H1 (cell line): ENCODE data around the gene RNASE12. TPM values are rescaled to one million over a fixed set of nuclear protein-coding genes. Genes with fewer than 3 reads are reported as not detected.

Source experiments
- CTCF ChIA-PET: fragments of 300-600 bp; sonication (Branson Sonifier 250); formaldehyde crosslinking; loops from one replicate; lab custom pipeline; 2021; ENCODE audit not compliant: partially characterized antibody; lab: Charles Lee
- POLR2A ChIA-PET: fragments of 300-600 bp; sonication (Branson Sonifier 250); formaldehyde crosslinking; loops from one replicate; lab custom pipeline; 2021; ENCODE audit warnings: inconsistent platforms; ENCODE audit not compliant: partially characterized antibody; lab: Charles Lee
- DNase-seq, 2 experiments: peaks; one replicate each; pipeline versions ENCODE4 v3.0.0 to v3.0.0-alpha.2; 2010 to 2022; ENCODE audit warnings: low spot score in 2 of 2, low read depth in 1 of 2, mixed read lengths in 1 of 2
- FAIRE-seq: peaks from 2 replicates; lab custom pipeline; 2011; peaks lifted over from hg19 to GRCh38; lab: Jason Lieb, UNC
- H2AFZ ChIP-seq: 2 replicates; pipeline ENCODE4 v1.8.1; 2012; ENCODE audit warnings: low read length, inconsistent platforms
- H2AK5ac ChIP-seq: 2 replicates; pipeline ENCODE4 v1.6.1; 2013; ENCODE audit warnings: low read depth, low read length
- H2BK120ac ChIP-seq: replicated peaks from 2 replicates; pipeline ENCODE3; 2013; ENCODE audit warnings: low read depth, low read length, inconsistent platforms
- H2BK12ac ChIP-seq: 2 replicates; pipeline ENCODE4 v1.6.1; 2013; ENCODE audit warnings: low read depth, low read length
- H2BK15ac ChIP-seq: 2 replicates; pipeline ENCODE4 v1.6.1; 2013; ENCODE audit warnings: low read length
- H2BK20ac ChIP-seq: 2 replicates; pipeline ENCODE4 v1.6.1; 2013; ENCODE audit warnings: low read length
- H2BK5ac ChIP-seq: 2 replicates; pipeline ENCODE4 v1.6.1; 2013; ENCODE audit warnings: low read depth, low read length
- H3K14ac ChIP-seq: 2 replicates; pipeline ENCODE4 v1.6.1; 2013; ENCODE audit warnings: inconsistent platforms; ENCODE audit not compliant: insufficient read length
- H3K18ac ChIP-seq: 2 replicates; pipeline ENCODE4 v1.6.1; 2013; ENCODE audit warnings: low read length; ENCODE audit errors: extremely low read depth
- H3K23ac ChIP-seq: 2 replicates; pipeline ENCODE4 v1.6.1; 2013; ENCODE audit warnings: inconsistent platforms; ENCODE audit not compliant: insufficient read length
- H3K23me2 ChIP-seq: 2 replicates; pipeline ENCODE4 v1.6.1; 2013; ENCODE audit warnings: low read depth, low read length
- H3K27ac ChIP-seq: 2 replicates; pipeline ENCODE4 v1.6.1; 2011; ENCODE audit warnings: low read depth, low read length, inconsistent platforms
- H3K27me3 ChIP-seq, 4 experiments: replicated peaks in 1 of 4; 1 replicate in 1 of 4; 2 replicates in 3 of 4; pipeline versions ENCODE4 v1.6.1 to v1.8.1; 2011 to 2013; ENCODE audit warnings: low read length in 3 of 4, mild to moderate bottlenecking in 3 of 4, inconsistent platforms in 2 of 4, mixed read lengths in 2 of 4, moderate library complexity in 1 of 4; ENCODE audit not compliant: control insufficient read depth in 3 of 4, insufficient read depth in 3 of 4; ENCODE audit errors: extremely low read depth in 1 of 4
- H3K36me3 ChIP-seq, 4 experiments: 2 replicates each; pipeline versions ENCODE4 v1.6.1 to v1.8.1; 2011 to 2013; ENCODE audit warnings: mild to moderate bottlenecking in 4 of 4, low read length in 3 of 4, moderate library complexity in 2 of 4, control low read depth in 1 of 4, inconsistent platforms in 1 of 4; ENCODE audit not compliant: insufficient read depth in 4 of 4, control insufficient read depth in 2 of 4
- H3K4ac ChIP-seq: replicated peaks from 2 replicates; pipeline ENCODE3; 2013; ENCODE audit warnings: low read length, low read depth, mixed read lengths, inconsistent platforms; ENCODE audit not compliant: insufficient read length
- H3K4me1 ChIP-seq, 4 experiments: replicated peaks in 1 of 4; 1 replicate in 1 of 4; 2 replicates in 3 of 4; pipeline versions ENCODE4 v1.6.1 to v1.8.1; 2011 to 2013; ENCODE audit warnings: low read length in 3 of 4, inconsistent platforms in 2 of 4, mixed read lengths in 1 of 4; ENCODE audit not compliant: insufficient read depth in 4 of 4, control insufficient read depth in 3 of 4
- H3K4me2 ChIP-seq, 2 experiments: 2 replicates each; pipeline versions ENCODE4 v1.6.1 to v1.8.1; 2011 to 2013; ENCODE audit warnings: low read depth in 2 of 2, low read length in 2 of 2, control low read depth in 1 of 2, inconsistent platforms in 1 of 2, mild to moderate bottlenecking in 1 of 2; ENCODE audit not compliant: insufficient read depth in 1 of 2
- H3K4me3 ChIP-seq, 4 experiments: fragments of 200-600, 300-600 bp in 1 of 4; sonication (generic), shearing (Covaris generic), sonication (Bioruptor Twin) in 1 of 4; 2 replicates each; pipeline versions ENCODE4 v1.5.1 to v1.8.1; 2011 to 2016; ENCODE audit warnings: low read length in 4 of 4, low read depth in 3 of 4, control low read depth in 2 of 4, inconsistent platforms in 2 of 4, mild to moderate bottlenecking in 2 of 4, mixed read lengths in 1 of 4, moderate library complexity in 1 of 4; ENCODE audit not compliant: insufficient read depth in 2 of 4; ENCODE audit errors: extremely low read depth in 1 of 4
- H3K56ac ChIP-seq: replicated peaks from 2 replicates; pipeline ENCODE3; 2013; ENCODE audit warnings: low read depth, mild to moderate bottlenecking, mixed read lengths, low read length, inconsistent platforms; ENCODE audit not compliant: insufficient read length
- H3K79me1 ChIP-seq: 2 replicates; pipeline ENCODE4 v1.6.1; 2013; ENCODE audit warnings: low read depth, low read length, control low read depth
- H3K79me2 ChIP-seq, 2 experiments: 2 replicates each; pipeline versions ENCODE4 v1.6.1 to v1.8.1; 2012 to 2013; ENCODE audit warnings: low read length in 2 of 2, mild to moderate bottlenecking in 2 of 2, inconsistent platforms in 1 of 2; ENCODE audit not compliant: insufficient read depth in 2 of 2, control insufficient read depth in 1 of 2
- H3K9ac ChIP-seq, 4 experiments: replicated peaks in 1 of 4; 1 replicate in 1 of 4; 2 replicates in 3 of 4; pipeline versions ENCODE4 v1.6.1 to v1.8.1; 2011 to 2013; ENCODE audit warnings: low read depth in 3 of 4, low read length in 3 of 4, control low read depth in 2 of 4, mild to moderate bottlenecking in 2 of 4, moderate library complexity in 2 of 4, inconsistent platforms in 1 of 4; ENCODE audit errors: extremely low read depth in 1 of 4
- H3K9me3 ChIP-seq, 2 experiments: 2 replicates each; pipeline versions ENCODE4 v1.6.1 to v1.8.1; 2012 to 2013; ENCODE audit warnings: mild to moderate bottlenecking in 2 of 2, moderate library complexity in 2 of 2, control low read depth in 1 of 2, inconsistent platforms in 1 of 2, low read depth in 1 of 2, low read length in 1 of 2, mixed read lengths in 1 of 2; ENCODE audit not compliant: insufficient read depth in 2 of 2
- H4K20me1 ChIP-seq, 2 experiments: replicated peaks in 1 of 2; 2 replicates each; pipeline versions ENCODE3 to v1.8.1; 2011 to 2013; ENCODE audit warnings: inconsistent platforms in 2 of 2, low read length in 2 of 2, mild to moderate bottlenecking in 1 of 2; ENCODE audit not compliant: insufficient read depth in 2 of 2, control insufficient read depth in 1 of 2
- H4K5ac ChIP-seq: 2 replicates; pipeline ENCODE4 v1.6.1; 2013; ENCODE audit warnings: low read length, low read depth, mixed read lengths, inconsistent platforms; ENCODE audit not compliant: insufficient read length
- H4K8ac ChIP-seq: 2 replicates; pipeline ENCODE4 v1.8.0; 2013; ENCODE audit warnings: mild to moderate bottlenecking, moderate library complexity, low read length, inconsistent platforms; ENCODE audit not compliant: insufficient read depth; ENCODE audit errors: extremely low read depth
- H4K91ac ChIP-seq: replicated peaks from 2 replicates; pipeline ENCODE3; 2013; ENCODE audit warnings: low read length, mixed read lengths, inconsistent platforms; ENCODE audit not compliant: insufficient read length
- NANOG ChIP-seq: IDR thresholded peaks from 2 replicates; pipeline ENCODE4 v1.6.1; 2011; ENCODE audit warnings: low read length, low read depth, mild to moderate bottlenecking, inconsistent platforms; ENCODE audit not compliant: insufficient read depth, poor library complexity, severe bottlenecking
- RAD21 ChIP-seq, 2 experiments: IDR thresholded peaks in 1 of 2; conservative IDR thresholded peaks in 1 of 2; 2 replicates each; pipeline ENCODE4 v1.6.1; 2011; ENCODE audit warnings: low read depth in 2 of 2, low read length in 2 of 2, improper control_type of control experiment in 1 of 2, inconsistent platforms in 1 of 2, mild to moderate bottlenecking in 1 of 2, moderate library complexity in 1 of 2
- polyA plus RNA-seq, 7 experiments: library from polyadenylated mRNA; depleted of rRNA in 3 of 7; stranded (reverse) in 5 of 7; unstranded in 2 of 7; fragments of >200 nt in 5 of 7; fragments of 200-250 nt in 2 of 7; gene quantifications; 1 replicate in 5 of 7; 2 replicates in 1 of 7; 4 replicates in 1 of 7; pipeline versions ENCODE4 v1.2.1 to v1.2.3, GENCODE V29; 2011 to 2013; ENCODE audit warnings: missing spikeins in 2 of 7, mixed read lengths in 2 of 7
- total RNA-seq: library from RNA; stranded (reverse); fragmentation: NEBNext Ultra II Directional; extraction: Animal tissue kit (Norgen Biotek cat#: 25700); gene quantifications from 2 replicates; pipeline ENCODE4 v1.2.1, GENCODE V29; 2021

Gene RNASE12
- total and polyA plus RNA-seq, 2 of the 8 experiments (the other 6 are each of a cell fraction or from before 2014, with no cell fraction given), result not detected

DNA sequence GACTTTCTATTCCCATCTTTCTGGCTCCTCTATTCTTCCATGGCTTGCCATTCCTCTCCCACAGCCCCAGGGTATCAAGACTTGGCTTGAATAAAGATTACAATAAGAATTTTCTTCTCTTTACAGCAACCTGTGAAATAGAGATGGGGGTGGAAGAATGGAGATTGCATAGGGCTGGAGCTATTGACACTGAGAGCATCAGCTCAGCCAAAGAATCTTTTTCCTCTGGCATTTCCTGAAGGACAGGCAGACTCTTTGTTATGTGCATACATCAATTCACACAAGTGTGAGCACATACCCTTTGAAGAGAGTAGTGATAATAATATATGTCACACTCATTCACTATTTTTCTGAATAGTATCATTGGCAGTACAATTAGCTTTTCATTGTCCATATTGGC, 8.0 kb downstream of the RNASE12 start:
- FAIRE-seq (no peak), DNase-seq (peak in 1 of 2 experiments; percentile 13)
- Histone ChIP-seq H2BK120ac (peak overlapping the region; percentile 77), H3K4ac (peak overlapping the region; percentile 87), H4K91ac (peak overlapping the region; percentile 83), H2BK12ac (no peak overlapping the region), H4K5ac (no peak overlapping the region), H2BK20ac (no peak overlapping the region), H3K4me1 (peaks cover 11 to 18% (median 14%) of the 10 kb centered on the region in 4 experiments; a peak in 6 of 7 replicates), H2AFZ (no peak overlapping the region), H3K27ac (no peak overlapping the region), H3K23me2 (no peaks in the 10 kb centered on the region; the same call in 1 of the 2 replicates), H2BK15ac (no peak overlapping the region), H3K14ac (no peak overlapping the region), H3K79me1 (no peaks in the 10 kb centered on the region), H3K56ac (no peak overlapping the region), H3K4me3 (no peak overlapping the region; a peak in 1 of 8 replicates), H3K36me3 (no peaks in the 10 kb centered on the region), H2BK5ac (no peak overlapping the region; the same call in 1 of the 2 replicates), H2AK5ac (no peak overlapping the region), H3K27me3 (peaks cover 0 to 2% (median 0%) of the 10 kb centered on the region in 4 experiments; a peak in 1 of 7 replicates), H3K79me2 (no peaks in the 10 kb centered on the region), H4K8ac (no peak overlapping the region), H3K4me2 (no peak overlapping the region; a peak in 1 of 4 replicates), H3K18ac (no peak overlapping the region), H4K20me1 (no peaks in the 10 kb centered on the region), H3K23ac (no peak overlapping the region), H3K9ac (no peak overlapping the region), H3K9me3 (no peaks in the 10 kb centered on the region)
- TF ChIP-seq RAD21 (IDR thresholded peaks at IDR 0.05 in 1 of 2, conservative IDR thresholded peaks at IDR 0.05 in 1 of 2; ENCODE audit: low read depth in 2 of 2, low read length in 2 of 2) (no peak), NANOG (no peak)
- POLR2A ChIA-PET, result interaction anchor here (0.9 to 2.6 kb wide), 4 partner anchors 15 to 240 kb away, joined by 3 to 9 read pairs (median 4); partner anchors contain the start of genes PARP2 and PNP
- CTCF ChIA-PET, result interaction anchor here (0.7 to 2.6 kb wide), 6 partner anchors 14 to 95 kb away, joined by 3 to 7 read pairs (median 6); no protein-coding TSS in a partner anchor
